ENCODE results near the gene LSM14A.
"Not testable (repeated sequence)": the region's sequence is repeated elsewhere in the genome, so short reads cannot be mapped to it uniquely, and the experiment has no call there.

Gene LSM14A

GRCh38 chr19:34244611-34245299 is 72.5 kb downstream of the LSM14A start:
- Mint-ChIP-seq H3K36me3 (peaks cover 2% of the 10 kb centered on the region), H3K27ac (no peak overlapping the region), H3K27me3 (no peaks in the 10 kb centered on the region), H3K4me3 (no peak overlapping the region), H3K4me1 (no peaks in the 10 kb centered on the region), H3K9me3 (no peaks in the 10 kb centered on the region)

- H3K4me3 Mint-ChIP-seq: no peak overlapping the region
- H3K9me3 Mint-ChIP-seq: no peaks in the 10 kb centered on the region
- H3K27me3 Mint-ChIP-seq: no peaks in the 10 kb centered on the region
- H3K36me3 Mint-ChIP-seq: no peaks in the 10 kb centered on the region
- no peak overlapping the region for H3K27ac Mint-ChIP-seq
- no peaks in the 10 kb centered on the region for H3K4me1 Mint-ChIP-seq
Observed at GRCh38 chr19:34246340-34246739, 74.0 kb downstream of the LSM14A start.

- Mint-ChIP-seq H3K9me3 (no peaks in the 10 kb centered on the region), H3K36me3 (no peaks in the 10 kb centered on the region), H3K27me3 (no peaks in the 10 kb centered on the region), H3K4me1 (peaks cover 7% of the 10 kb centered on the region), H3K27ac (no peak overlapping the region), H3K4me3 (no peak overlapping the region)
Observed at GRCh38 chr19:34248941-34249340, 76.6 kb downstream of the LSM14A start.

GRCh38 chr19:34253167-34253566 is 80.9 kb downstream of the LSM14A start:
- H3K27ac Mint-ChIP-seq, H3K36me3 Mint-ChIP-seq, H3K27me3 Mint-ChIP-seq, H3K9me3 Mint-ChIP-seq: not testable (repeated sequence)
- H3K4me3 Mint-ChIP-seq: peak overlapping the region; percentile 89
- peaks cover 31% of the 10 kb centered on the region for H3K4me1 Mint-ChIP-seq

- not testable (repeated sequence) for H3K36me3 Mint-ChIP-seq, H3K9me3 Mint-ChIP-seq, H3K27me3 Mint-ChIP-seq
- Mint-ChIP-seq H3K27ac (peak overlapping the region; percentile 10), H3K4me1 (peaks cover 33% of the 10 kb centered on the region), H3K4me3 (peak overlapping the region; percentile 89)
Observed at GRCh38 chr19:34253681-34254045, 81.4 kb downstream of the LSM14A start.

- H3K27ac Mint-ChIP-seq: peak within 1 kb of the TSS; percentile 97
- H3K4me1 Mint-ChIP-seq: peaks cover 36% of the 10 kb centered on the region
- H3K4me3 Mint-ChIP-seq: peak within 1 kb of the TSS; percentile 89
- no peaks in the 10 kb centered on the region for H3K9me3 Mint-ChIP-seq
- H3K27me3 Mint-ChIP-seq: no peaks in the 10 kb centered on the region
- H3K36me3 Mint-ChIP-seq: no peaks in the 10 kb centered on the region
Observed at GRCh38 chr19:34254046-34254697, 81.9 kb downstream of the LSM14A start, which contains the start of gene GARRE1. Gene GARRE1 (plus strand): TSS chr19:34254554. CDS start chr19:34300474, 45,920 bp downstream.

GRCh38 chr19:34254698-34255432 is 82.6 kb downstream of the LSM14A start:
- Mint-ChIP-seq H3K27me3 (no peaks in the 10 kb centered on the region), H3K27ac (peak overlapping the region; percentile 92), H3K36me3 (no peaks in the 10 kb centered on the region), H3K9me3 (no peaks in the 10 kb centered on the region), H3K4me3 (peak overlapping the region; percentile 89), H3K4me1 (peaks cover 43% of the 10 kb centered on the region)

- peaks cover 46% of the 10 kb centered on the region for H3K4me1 Mint-ChIP-seq
- peak overlapping the region; percentile 92 for H3K27ac Mint-ChIP-seq
- peak overlapping the region; percentile 89 for H3K4me3 Mint-ChIP-seq
- H3K27me3 Mint-ChIP-seq: no peaks in the 10 kb centered on the region
- no peaks in the 10 kb centered on the region for H3K9me3 Mint-ChIP-seq
- H3K36me3 Mint-ChIP-seq: no peaks in the 10 kb centered on the region
Observed at GRCh38 chr19:34255546-34255945, 83.2 kb downstream of the LSM14A start.

GRCh38 chr19:34256835-34257558 is 84.7 kb downstream of the LSM14A start:
- peak overlapping the region; percentile 57 for H3K27ac Mint-ChIP-seq
- no peaks in the 10 kb centered on the region for H3K36me3 Mint-ChIP-seq
- H3K27me3 Mint-ChIP-seq: no peaks in the 10 kb centered on the region
- H3K4me1 Mint-ChIP-seq: peaks cover 60% of the 10 kb centered on the region
- no peaks in the 10 kb centered on the region for H3K9me3 Mint-ChIP-seq
- H3K4me3 Mint-ChIP-seq: peak overlapping the region; percentile 52

GRCh38 chr19:34257559-34257924 is 85.2 kb downstream of the LSM14A start:
- H3K36me3 Mint-ChIP-seq: no peaks in the 10 kb centered on the region
- H3K4me1 Mint-ChIP-seq: peaks cover 61% of the 10 kb centered on the region
- no peaks in the 10 kb centered on the region for H3K9me3 Mint-ChIP-seq
- peak overlapping the region; percentile 57 for H3K27ac Mint-ChIP-seq
- H3K27me3 Mint-ChIP-seq: no peaks in the 10 kb centered on the region
- H3K4me3 Mint-ChIP-seq: peak overlapping the region; percentile 5

- Mint-ChIP-seq H3K4me3 (no peak overlapping the region), H3K9me3 (no peaks in the 10 kb centered on the region), H3K27me3 (no peaks in the 10 kb centered on the region), H3K36me3 (no peaks in the 10 kb centered on the region), H3K4me1 (peaks cover 62% of the 10 kb centered on the region), H3K27ac (peak overlapping the region; percentile 37)
Observed at GRCh38 chr19:34259367-34260095, 87.2 kb downstream of the LSM14A start.

GRCh38 chr19:34260771-34261173 is 88.5 kb downstream of the LSM14A start:
- Mint-ChIP-seq H3K27ac (no peak overlapping the region), H3K9me3 (no peaks in the 10 kb centered on the region), H3K36me3 (no peaks in the 10 kb centered on the region), H3K27me3 (no peaks in the 10 kb centered on the region), H3K4me1 (peaks cover 71% of the 10 kb centered on the region), H3K4me3 (no peak overlapping the region)

- no peak overlapping the region for H3K4me3 Mint-ChIP-seq
Observed at GRCh38 chr19:34261334-34262109, 89.2 kb downstream of the LSM14A start.

GRCh38 chr19:34263745-34264237 is 91.5 kb downstream of the LSM14A start:
- Mint-ChIP-seq H3K27ac (peak overlapping the region; percentile 67), H3K9me3 (no peaks in the 10 kb centered on the region), H3K27me3 (no peaks in the 10 kb centered on the region), H3K4me1 (peaks cover 72% of the 10 kb centered on the region), H3K4me3 (no peak overlapping the region), H3K36me3 (peaks cover 2% of the 10 kb centered on the region)

More at GRCh38 chr19:34261334-34262109, 89.2 kb downstream of the LSM14A start:
- H3K27ac Mint-ChIP-seq: peak overlapping the region; percentile 8
- H3K27me3 Mint-ChIP-seq: no peaks in the 10 kb centered on the region
- no peaks in the 10 kb centered on the region for H3K36me3 Mint-ChIP-seq
- H3K9me3 Mint-ChIP-seq: no peaks in the 10 kb centered on the region
- H3K4me1 Mint-ChIP-seq: peaks cover 77% of the 10 kb centered on the region
